CD4-positive, alpha-beta T cell treated with Interleukin-17A for 1 hour (primary cell): ENCODE measurements around the gene SESN2.
"Not testable (repeated sequence)": the region's sequence is repeated elsewhere in the genome, so short reads cannot be mapped to it uniquely, and the experiment has no call there.

Source experiments
- DNase-seq: peaks from one replicate; pipeline ENCODE4 v3.0.0-alpha.2; 2020

SESN2 gene

DNA sequence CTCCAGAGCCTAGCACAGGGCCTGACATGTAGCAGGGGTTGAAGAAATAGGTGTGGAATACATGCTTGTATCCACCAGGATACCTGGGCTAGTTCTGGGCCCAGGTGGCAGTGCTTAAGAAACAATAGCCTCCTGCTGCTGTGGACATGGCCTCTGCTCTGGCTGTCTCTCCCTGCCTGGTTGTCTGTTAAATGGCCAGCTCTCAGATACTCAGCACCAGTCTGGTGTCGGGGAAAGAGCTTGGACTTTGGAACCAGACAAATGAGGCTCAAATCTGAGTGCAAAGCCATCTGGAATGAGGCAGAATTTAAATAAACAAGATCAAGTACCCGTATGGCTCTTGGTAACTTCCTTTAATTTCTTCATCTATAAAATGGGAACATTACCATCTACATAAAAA, 31.5 kb downstream of the SESN2 start:
- no peak for DNase-seq

DNA sequence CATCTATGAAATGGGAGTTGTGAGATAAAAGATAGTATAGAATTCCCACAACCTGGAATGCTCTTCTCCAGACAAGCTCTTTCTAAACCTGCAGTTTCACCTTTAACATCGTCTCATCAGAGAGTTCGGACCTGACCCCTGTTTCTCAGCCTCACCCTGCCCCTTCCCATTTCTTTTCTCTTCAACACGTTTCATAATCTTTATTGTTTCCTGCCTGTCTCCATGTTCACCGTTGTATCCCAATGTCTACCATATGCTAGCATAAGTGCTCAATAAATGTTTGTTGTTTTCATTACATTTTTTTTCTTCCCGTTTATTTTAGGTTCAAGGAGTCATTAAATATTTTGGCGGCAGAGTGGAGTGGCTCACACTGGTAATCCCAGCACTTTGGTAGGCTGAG, 32.4 kb downstream of the SESN2 start:
- no peak for DNase-seq

DNA sequence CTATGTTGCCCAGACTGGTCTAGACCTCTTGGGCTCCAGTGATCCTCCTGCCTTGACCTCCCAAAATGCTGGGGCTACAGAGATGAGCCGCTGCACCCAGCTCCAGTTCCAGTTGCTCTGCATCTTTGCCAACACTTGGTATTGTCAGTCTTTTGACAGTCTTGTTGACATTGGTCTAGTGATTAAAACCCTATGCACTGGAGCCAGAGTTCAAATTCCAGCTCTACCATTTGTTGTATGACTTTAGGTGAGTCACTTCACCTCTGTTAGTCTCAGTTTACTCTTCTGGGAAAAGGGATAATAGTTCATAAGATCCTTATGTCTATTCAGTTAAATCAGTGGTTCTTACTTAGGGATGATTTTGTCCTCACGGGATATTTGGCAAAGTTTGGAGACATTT, 36.6 kb downstream of the SESN2 start:
- no peak for DNase-seq

DNA sequence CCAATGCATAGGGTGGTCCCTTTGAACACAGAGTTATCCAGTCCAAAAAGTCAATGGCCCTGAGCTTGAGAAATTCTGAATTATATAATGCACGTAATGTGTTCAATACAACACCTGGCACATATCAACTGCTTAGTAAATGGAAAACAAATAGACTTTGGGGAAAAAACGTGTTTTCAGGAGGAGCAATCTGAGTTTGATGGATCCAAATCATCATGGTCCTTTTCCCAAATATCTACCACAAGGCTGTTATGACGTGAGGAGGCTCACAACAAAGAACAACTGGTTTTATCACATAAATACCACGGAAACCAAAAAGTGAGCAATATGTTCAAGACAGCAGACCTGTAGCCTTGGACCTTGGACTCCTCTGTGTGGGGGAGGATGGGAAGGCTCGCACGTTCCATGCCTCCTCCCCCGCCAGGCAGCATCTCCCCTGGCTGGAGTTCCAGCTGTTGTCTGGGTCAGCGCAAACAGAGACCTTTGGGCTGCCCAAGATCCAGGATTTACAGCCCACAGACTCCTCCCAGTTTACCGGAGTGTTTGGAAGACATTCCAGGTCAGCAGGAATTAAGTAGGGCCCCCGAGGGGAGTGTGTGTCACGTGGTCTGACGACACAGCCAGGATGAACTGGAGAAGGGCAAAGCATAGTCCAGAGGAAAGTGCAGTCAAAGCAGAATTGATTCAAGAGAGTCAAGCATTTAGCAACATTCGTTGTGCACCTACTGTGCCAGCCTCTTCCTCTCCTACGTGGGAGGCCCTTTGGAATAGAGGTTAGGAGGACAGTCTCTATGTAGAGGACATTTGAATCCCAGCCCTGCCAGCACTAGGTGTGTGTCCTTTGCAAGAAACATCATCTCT, 37.3 kb downstream of the SESN2 start:
- no peak for DNase-seq

DNA sequence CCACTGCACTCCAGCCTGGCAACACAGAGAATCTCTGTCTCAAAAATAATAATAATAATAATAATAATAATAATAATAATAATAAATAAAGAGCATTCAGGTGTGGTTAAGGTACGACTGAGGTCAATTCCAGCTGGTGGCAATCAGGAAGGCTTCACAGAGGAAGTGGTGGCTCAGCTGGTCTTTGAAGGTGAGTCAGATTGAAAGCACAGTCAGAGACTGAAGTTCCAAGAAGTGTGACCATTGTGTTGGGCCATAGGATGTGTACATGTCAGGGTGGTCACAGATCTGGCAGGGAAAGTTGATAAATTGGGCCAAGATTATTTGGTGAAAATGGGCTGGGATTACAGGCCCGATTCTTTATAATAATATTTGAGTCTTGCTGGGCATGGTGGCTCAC, 38.5 kb downstream of the SESN2 start:
- no peak for DNase-seq

DNA sequence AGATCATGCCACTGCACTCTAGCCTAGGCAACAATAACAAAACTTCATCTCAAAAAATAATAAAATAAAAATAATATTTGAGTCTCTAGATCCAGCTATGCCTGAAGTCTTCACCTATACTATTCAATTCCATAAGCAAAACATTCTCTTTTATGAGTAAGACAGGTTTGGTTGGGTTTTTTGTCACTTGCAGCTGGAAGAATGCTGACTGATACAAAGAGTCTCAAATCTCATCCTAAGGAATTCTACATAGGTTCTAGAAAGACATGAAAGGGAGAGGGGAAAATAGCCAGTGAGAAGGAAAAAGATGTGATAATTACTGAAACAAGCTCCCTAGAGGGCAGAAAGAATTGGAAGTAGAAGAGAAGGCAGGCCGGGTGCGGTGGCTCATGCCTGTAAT, 39.1 kb downstream of the SESN2 start:
- no peak for DNase-seq

DNA sequence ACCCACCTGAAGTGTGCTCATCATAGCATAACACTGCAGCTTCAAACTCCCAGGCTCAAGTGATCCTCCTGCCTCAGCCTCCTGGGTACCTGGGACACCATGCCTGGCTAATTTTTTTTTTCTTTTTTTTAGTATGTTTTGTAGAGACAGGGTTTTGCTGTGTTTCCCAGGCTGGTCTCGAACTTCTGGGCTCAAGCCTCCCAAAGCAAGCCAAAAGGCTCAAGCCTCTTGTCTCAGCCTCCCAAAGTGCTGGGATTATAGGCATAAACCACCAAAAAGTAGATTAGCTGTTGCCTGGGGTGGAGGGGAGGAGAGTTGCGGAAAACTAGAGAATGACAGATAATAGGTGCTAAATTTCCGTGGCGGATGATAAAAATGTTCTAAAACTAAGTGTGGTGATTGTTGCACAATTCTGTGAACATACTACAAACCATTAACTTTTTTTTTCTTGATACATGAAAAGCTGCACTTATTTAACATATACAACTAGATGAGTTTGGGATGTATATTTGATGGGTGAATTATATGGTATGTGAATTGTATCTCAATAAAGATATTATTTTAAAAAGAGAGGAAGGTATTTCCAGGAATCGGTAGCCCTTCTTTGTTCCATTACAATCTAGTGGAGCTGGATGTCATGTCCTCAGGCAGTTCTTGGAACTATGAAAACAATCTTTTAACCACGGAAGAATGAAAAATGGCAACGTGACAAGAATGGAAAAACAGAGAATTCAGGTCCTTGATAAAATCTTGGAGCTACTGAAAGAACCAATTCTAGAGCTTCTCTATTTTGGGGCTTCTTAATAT, 42.3 kb downstream of the SESN2 start:
- no peak for DNase-seq

DNA sequence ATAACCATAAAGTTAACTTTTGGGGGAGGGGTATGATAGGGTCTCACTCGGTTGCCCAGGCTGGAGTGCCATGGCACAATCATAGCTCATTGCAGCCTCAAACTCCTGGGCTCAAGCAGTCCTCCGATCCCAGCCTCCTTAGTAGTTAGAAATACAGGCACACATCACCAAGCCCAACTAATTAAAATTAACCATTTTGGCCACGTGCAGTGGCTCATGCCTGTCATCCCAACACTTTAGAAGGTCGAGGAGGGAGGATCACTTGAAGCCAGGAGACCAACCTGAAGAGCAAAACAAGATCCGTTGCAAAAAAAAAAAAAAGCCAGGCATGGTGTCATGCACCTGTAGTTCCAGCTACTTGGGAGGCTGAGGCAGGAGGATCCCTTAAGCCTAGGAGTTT, 42.9 kb downstream of the SESN2 start:
- DNase-seq = no peak

DNA sequence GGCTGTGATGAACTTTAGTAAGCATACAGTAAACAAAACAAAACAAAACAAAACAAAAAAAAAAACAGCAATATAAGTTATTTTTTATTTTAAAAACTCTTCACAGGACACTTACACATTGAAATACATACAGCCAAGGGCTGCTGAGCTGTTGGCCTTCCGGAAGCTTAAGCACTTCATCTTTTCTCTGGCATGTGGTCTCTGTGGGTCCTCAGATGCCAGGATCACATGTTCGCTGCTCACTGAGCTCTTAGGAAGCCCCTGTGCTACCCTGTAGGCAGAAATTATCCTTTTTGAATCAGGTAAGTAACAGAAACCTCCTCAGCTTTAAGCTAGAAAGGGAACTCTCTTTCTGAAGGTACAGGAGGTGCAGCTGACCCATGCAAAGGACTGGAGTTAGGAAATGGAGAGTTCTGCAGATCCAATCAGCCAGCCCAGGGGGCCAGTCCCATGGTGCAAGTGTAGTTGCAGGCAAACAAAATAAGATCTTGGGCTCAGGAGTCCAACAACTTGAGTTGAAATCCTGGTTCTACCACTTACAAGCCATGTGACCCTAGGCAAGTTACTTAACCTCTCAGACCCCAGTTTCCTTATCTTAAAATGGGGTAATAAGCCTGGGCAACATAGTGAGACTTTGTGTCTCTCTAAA, 47.1 kb downstream of the SESN2 start:
- DNase-seq = no peak

DNA sequence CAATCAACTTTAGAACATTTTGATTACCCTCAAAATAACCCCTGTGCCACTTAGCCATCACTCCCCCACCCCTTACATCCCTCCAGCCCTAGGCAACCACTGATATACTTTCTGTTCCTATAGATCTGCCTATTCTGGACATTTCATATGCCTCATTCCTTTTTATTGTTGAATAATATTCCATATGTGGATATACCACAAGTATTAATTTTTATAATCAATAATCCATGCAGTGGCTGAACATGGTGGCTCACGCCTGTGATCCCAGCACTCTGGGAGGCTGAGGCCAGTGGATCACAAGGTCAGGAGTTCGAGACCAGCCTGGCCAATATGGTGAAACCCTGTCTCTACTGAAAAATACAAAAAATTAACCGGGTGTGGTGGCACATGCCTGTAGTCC, 49.4 kb downstream of the SESN2 start:
- no peak for DNase-seq

DNA sequence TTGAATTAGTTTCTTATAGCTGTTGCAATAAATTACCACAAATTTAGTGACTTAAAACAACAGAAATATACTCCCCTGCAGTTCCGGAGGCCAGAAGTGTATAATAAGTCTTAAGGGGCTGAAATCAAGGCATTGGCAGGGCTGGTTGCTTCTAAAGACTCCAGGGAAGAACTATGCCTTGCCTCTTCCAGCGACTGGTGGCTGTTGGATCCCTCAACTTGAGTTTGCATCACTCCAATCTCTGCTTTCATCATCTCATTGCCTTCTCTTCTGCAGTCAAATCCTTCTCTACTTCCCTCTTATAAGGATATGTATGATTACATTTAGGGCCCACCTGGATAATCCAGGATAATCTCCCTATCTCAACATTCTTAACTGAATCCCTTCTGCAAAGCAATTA, 50.4 kb downstream of the SESN2 start:
- DNase-seq = no peak

DNA sequence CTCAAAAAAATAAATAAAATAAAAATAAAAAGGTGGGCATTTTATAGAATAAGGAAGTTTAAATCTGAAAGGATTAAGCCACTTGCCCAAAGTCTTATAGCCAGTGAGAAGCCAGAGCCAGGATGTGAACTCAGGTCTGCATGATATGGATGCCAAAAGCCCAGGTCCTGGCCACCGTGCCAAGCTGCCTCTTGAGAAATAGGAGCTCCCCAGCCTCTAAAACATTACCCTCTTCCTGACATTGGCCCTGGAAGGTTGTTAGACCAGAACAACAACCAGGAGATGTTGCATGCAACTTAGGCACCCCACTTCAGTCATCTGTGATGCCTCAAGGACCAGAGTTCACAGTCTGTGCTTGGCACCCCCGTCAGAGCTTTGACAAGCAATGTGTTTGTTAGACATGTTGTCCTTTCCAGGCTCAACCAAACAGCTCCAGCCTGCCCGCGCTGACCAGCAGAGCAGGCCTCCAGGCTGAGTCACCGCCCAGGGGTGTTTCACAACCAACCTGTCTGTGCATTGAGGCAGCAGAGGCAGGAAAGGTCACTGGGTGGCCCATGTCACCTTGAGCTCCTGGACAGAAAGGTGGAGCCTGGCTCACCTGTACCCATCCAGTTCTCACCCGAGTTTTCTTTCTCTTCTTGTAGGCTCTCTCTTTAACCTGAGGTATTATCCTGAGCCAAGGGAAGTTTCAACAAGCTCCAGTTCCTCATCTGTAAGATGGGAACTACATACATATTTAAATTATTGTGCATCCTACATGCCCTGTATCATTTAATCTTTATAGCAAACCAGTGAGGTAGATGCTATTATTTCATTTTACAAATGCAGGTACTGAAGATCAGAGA, 54.6 kb downstream of the SESN2 start:
- no peak for DNase-seq

DNA sequence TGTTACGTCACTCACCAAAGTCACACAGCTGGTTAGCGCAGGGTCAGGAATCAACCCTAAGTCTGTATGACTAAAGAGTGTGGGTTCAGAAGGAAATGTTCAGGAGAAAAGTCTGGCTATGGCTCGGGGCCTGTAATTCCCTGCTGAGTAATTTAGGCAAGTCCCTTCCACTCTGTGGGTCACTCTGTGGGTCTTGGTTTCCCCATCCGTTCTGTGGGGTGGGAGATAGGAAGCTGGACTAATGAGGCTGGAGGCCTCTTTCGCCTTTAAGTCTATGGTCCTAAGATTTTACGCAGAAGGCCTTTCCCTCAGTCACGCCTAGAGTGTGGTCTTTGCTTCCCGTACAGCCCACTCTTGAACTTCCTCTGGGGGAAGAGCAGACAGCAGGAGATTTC, 55.2 kb downstream of the SESN2 start:
- DNase-seq = no peak

DNA sequence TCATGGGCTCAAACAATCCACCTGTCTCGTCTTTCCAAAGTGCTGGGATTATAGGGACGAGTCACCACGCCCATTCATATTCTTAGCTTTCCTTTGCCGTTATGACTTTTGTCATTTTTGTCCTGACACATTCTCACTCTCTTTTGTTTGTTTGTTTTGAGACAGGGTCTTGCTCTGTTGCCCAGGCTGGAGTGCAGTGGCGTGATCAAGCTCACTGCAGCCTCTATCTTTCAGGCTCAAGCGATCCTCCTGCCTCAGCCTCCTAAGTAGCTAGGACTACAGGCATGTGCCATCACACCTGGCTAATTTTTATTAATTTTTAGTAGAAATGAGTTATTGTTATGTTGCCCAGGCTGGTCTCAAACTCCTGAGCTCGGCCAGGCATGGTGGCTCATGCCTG, 57.7 kb downstream of the SESN2 start:
- DNase-seq = no peak

DNA sequence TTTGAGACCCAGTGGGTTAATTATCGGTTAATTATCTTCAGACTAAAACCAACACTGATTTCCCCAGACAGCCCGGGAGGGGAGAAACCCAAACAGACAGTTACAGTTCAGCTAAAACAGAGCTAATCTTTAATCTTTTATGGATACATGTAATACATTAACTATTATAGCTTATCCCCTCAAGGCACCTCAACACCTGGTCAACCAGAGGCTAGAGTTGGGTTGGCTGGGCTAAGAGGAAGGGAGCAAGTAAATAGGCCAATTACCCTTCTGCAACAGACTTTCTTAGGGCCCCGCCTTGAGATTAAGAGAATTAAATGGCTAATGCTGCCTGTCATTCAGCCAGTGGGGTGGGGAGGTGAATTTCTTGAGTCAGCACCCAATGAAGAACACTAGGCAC, 62.9 kb downstream of the SESN2 start:
- no peak for DNase-seq

DNA sequence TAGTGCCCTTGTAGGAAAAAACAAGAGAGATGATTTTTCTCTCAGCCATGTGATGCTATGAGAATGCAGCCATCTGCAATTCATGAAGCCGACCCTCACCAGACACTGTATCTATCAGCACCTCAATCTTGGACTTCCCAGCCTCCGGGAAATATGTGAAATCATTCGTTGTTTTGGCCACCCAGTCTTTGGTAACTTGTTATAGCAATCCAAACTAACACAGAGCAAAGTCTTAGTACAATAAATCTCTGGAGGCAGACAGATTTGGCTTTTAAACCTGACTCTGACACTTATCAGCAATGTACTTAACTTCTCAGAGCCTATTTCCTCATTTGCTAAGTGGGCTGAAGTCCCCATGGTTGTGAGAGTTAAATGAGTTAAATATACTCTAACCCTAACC, 64.4 kb downstream of the SESN2 start:
- no peak for DNase-seq

DNA sequence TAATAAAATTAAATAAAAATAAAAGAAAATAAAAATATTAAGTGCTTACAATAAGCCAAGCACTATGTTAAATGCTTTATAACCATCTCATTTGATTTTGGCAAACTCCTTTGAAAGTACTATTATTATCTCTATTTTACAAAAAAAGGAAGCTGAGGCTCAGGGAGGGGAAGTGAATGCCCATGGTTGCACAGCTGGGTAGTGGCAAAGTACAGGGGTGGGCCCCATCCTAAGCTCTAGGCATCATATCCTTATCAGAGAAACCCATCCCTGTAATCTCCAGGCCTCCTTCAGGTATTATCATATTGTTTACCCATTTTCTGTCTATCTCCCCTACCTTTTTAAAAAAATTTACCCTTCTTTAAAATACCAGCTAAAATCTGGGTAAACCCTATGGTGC, 67.2 kb downstream of the SESN2 start:
- DNase-seq = no peak

DNA sequence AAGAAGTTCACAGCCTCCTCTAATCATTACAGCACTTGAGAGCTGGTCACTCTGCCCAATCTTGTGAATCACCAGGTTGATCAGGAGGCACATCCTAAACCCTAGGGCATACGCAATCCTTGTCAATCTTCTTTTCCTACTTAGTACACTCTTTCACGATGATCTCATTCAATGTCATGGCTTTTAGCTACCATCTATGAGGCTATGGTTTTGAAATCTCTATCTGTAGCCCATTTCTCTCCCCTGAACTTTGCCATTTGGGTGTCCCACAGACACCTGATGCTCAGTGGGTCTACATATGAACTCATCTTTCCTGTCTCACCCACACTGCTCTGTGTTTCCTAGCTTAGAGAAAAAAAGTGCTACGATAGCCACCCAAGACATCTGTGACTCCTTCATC, 67.7 kb downstream of the SESN2 start:
- no peak for DNase-seq

DNA sequence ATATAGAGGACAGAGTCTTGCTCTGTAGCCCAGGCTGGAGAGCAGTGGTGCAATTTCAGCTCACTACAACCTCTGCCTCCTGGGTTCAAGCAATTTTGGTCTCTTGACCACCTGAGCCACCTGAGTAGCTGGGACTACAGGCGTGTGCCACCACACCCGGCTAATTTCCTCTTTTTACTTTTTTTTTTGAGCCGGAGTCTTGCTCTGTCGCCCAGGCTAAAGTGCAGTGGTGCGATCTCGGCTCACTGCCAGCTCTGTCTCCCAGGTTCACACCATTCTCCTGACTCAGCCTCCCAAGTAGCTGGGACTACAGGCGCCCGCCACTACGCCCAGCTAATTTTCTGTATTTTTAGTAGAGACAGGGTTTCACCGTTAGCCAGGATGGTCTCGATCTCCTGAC, 68.1 kb downstream of the SESN2 start:
- not testable (repeated sequence) for DNase-seq

DNA sequence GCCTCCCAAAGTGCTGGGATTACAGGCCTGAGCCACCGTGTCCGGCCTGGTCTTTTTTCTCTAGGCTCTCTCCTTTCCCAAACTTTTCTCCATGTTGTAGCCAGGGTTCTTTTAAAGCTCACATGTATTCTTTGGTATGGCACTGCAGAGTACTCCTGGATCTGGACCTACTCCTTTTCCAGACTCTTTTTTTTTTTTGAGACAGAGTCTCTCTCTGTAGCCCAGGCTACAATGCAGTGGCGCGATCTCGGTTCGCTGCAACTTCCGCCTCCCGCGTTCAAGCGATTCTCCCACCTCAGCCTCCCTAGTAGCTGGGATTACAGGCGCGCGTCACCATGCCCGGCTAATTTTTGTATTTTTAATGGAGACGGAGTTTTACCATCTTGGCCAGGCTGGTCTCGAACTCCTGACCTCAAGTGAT, 68.9 kb downstream of the SESN2 start:
- no peak for DNase-seq

DNA sequence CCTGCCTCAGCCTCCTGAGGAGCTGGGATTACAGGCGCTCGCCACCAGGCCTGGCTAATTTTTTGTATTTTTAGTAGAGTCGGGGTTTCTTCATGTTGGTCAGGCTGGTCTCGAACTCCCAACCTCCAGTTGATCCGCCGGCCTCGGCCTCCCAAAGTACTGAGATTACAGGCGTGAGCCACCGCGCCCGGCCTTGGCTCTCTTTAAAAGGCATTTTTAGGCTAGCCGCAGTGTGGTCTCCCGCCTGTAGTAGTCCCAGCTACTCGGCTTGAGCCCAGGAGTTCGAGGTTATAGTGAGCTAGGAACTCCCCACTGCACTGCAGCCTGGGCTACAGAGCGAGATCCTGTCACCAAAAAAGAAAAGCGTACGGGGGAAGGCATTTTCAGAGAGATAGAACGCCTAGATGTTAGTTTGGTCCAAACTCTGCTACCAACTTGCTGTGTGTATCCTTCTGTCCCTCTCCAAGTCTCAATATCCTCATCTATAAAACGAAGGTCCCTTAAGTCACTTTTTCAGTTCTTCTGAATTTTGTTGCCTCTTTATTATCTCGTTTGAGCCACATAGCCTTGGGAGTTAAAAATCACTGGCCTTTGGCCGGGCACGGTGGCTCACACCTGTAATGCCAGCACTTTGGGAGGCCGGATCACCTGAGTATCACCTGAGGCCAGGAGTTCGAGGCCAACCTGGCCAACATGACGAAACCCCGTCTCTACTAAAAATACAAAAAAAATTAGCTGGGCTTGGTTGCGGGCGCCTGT, 70.3 kb downstream of the SESN2 start:
- no peak for DNase-seq
